SU-DHL-6 (cell line): ENCODE results near the gene CTNNB1.

ENCODE experiments used
- H2AFZ ChIP-seq: fragments of 200-600 bp; sonication (generic); 2 replicates; pipeline ENCODE4 v1.6.1; 2014; ENCODE audit warnings: low read depth, mild to moderate bottlenecking, moderate library complexity, mixed read lengths, antibody characterized with exemption, low read length; ENCODE audit not compliant: severe bottlenecking
- H3F3A ChIP-seq: fragments of 200-600 bp; shearing (Covaris generic); 2 replicates; pipeline ENCODE4 v1.6.0; 2016; ENCODE audit warnings: antibody characterized with exemption, mild to moderate bottlenecking; ENCODE audit not compliant: insufficient read depth
- H3K27ac ChIP-seq: fragments of 200-600 bp; sonication (generic); 2 replicates; pipeline ENCODE4 v1.5.1; 2016; ENCODE audit warnings: low read depth, mild to moderate bottlenecking, low read length, moderate library complexity, mixed read lengths
- H3K27me3 ChIP-seq: fragments of 200-600 bp; sonication (generic), shearing (Covaris generic); 2 replicates; pipeline ENCODE4 v1.6.0; 2014; ENCODE audit warnings: mild to moderate bottlenecking, low read length
- H3K36me3 ChIP-seq: fragments of 200-600 bp; sonication (generic); 2 replicates; pipeline ENCODE4 v1.6.1; 2014; ENCODE audit warnings: mild to moderate bottlenecking, low read length, mixed read lengths
- H3K4me2 ChIP-seq: fragments of 300-600, 200-600 bp; shearing (Covaris generic), sonication (generic); 2 replicates; pipeline ENCODE4 v1.6.0; 2014; ENCODE audit warnings: low read length, low read depth, mild to moderate bottlenecking; ENCODE audit not compliant: poor library complexity, severe bottlenecking
- H3K4me3 ChIP-seq: fragments of 200-600 bp; sonication (generic); 2 replicates; pipeline ENCODE4 v1.5.1; 2014; ENCODE audit warnings: antibody characterized with exemption, low read length, mild to moderate bottlenecking, mixed read lengths; ENCODE audit not compliant: insufficient read depth, poor library complexity, severe bottlenecking
- H3K79me2 ChIP-seq: fragments of 200-600 bp; sonication (generic); 2 replicates; pipeline ENCODE4 v1.6.1; 2014; ENCODE audit warnings: mild to moderate bottlenecking, low read length, moderate library complexity; ENCODE audit not compliant: insufficient read depth
- H3K9ac ChIP-seq: fragments of 200-600 bp; sonication (generic); 2 replicates; pipeline ENCODE4 v1.7.0; 2014; ENCODE audit warnings: mild to moderate bottlenecking, low read length
- H3K9me2 ChIP-seq: fragments of 200-600 bp; sonication (generic); replicated peaks from 2 replicates; pipeline ENCODE4 v1.6.1; 2014; ENCODE audit warnings: low read length; ENCODE audit not compliant: insufficient read depth
- H3K9me3 ChIP-seq: fragments of 200-600 bp; sonication (generic); 2 replicates; pipeline ENCODE4 v1.6.1; 2014; ENCODE audit warnings: low read length, mixed read lengths; ENCODE audit not compliant: insufficient read depth
- H4K20me1 ChIP-seq: fragments of 200-600 bp; sonication (generic); 2 replicates; pipeline ENCODE4 v1.6.1; 2014; ENCODE audit warnings: low read depth, mild to moderate bottlenecking, antibody characterized with exemption, low read length, moderate library complexity, mixed read lengths
- EZH2phosphoT487 ChIP-seq: fragments of 200-600 bp; sonication (generic), shearing (Covaris generic); conservative IDR thresholded peaks from 2 replicates; pipeline ENCODE4 v1.6.1; 2018; ENCODE audit warnings: mild to moderate bottlenecking, antibody characterized with exemption, low read length, moderate library complexity, mixed read lengths
- TF ChIP-seq, protein P1 (sequence below): fragments of 200-600 bp; sonication (generic); IDR thresholded peaks from one replicate; pipeline ENCODE4 v1.5.1; 2017; ENCODE audit warnings: antibody characterized with exemption, mild to moderate bottlenecking, low read length, moderate library complexity; ENCODE audit not compliant: insufficient read depth, poor library complexity, severe bottlenecking

Gene CTNNB1

GRCh38 chr3:41241800-41242571 lies 42.7 kb downstream of the CTNNB1 start:
- Histone ChIP-seq H3F3A (peaks cover 7% of the 10 kb centered on the region; the same call in 1 of the 2 replicates), H3K79me2 (no peaks in the 10 kb centered on the region), H3K36me3 (peaks cover 27% of the 10 kb centered on the region; the same call in 1 of the 2 replicates), H3K4me3 (no peak overlapping the region), H3K9me2 (no peaks in the 10 kb centered on the region), H3K9me3 (no peaks in the 10 kb centered on the region), H3K4me2 (no peak overlapping the region), H3K27me3 (no peaks in the 10 kb centered on the region), H3K27ac (no peak overlapping the region), H4K20me1 (no peaks in the 10 kb centered on the region; the same call in 1 of the 2 replicates), H2AFZ (no peak overlapping the region), H3K9ac (no peak overlapping the region)
- TF ChIP-seq, protein P1, sequence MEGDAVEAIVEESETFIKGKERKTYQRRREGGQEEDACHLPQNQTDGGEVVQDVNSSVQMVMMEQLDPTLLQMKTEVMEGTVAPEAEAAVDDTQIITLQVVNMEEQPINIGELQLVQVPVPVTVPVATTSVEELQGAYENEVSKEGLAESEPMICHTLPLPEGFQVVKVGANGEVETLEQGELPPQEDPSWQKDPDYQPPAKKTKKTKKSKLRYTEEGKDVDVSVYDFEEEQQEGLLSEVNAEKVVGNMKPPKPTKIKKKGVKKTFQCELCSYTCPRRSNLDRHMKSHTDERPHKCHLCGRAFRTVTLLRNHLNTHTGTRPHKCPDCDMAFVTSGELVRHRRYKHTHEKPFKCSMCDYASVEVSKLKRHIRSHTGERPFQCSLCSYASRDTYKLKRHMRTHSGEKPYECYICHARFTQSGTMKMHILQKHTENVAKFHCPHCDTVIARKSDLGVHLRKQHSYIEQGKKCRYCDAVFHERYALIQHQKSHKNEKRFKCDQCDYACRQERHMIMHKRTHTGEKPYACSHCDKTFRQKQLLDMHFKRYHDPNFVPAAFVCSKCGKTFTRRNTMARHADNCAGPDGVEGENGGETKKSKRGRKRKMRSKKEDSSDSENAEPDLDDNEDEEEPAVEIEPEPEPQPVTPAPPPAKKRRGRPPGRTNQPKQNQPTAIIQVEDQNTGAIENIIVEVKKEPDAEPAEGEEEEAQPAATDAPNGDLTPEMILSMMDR, result no peak
- TF ChIP-seq EZH2phosphoT487, result no peak

DNA sequence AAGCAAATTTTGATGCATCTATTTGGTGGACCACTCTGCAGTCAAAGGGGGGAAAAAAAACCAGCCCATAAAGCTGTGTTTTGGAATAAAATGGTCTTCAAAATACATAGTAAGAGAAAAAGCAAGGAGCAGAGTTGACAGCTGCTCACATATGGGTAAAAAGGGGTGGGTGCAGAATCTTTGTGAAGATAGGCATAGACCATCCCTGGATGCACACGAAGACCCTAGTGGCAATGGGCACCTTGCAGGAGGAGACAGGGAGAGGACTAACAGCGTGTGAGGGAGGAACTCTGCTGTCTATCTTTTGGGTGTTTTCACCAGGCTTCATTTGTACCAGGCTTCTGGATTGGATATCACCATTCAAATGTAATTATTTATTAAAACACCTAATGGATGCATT lies 43.9 kb downstream of the CTNNB1 start:
- Histone ChIP-seq H3K27ac (no peak overlapping the region), H3K36me3 (peaks cover 16% of the 10 kb centered on the region; the same call in 1 of the 2 replicates)
- TF ChIP-seq, protein P1, result no peak
- no peak for TF ChIP-seq EZH2phosphoT487

DNA sequence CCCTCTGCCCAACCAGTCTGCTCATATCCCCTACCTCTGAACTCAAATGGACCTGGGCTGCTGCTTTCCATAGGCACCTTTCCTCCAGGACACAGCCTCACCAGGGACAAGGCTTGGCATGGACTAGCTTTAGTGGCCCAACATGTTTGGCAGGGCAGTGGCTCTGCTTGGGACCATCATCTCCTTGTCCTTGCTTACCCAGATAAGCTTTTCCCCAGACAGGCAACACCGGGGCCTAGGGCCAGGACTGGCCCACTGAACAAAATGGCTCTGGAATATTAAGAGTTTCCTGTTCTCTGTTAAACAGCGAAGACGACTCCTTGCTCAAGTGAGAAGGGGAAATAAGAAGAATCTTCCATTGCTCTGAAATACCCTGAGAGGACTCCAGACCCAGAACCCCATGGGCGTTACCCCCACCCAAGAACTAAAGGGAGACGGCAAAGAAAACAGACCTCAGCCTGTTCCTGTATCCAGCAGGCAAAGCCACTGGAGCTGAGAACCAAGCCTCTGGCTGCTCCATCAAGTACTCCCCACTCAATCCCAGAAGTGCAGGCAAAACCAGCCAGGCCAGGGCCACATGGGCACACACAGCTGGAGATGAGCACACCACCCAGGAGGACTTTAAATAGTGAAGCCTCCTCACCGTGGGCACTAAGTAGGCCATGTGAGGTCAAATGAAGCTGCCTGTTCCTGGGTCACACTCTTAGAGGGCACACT lies 45.5 kb downstream of the CTNNB1 start:
- H3K79me2 ChIP-seq, result no peaks in the 10 kb centered on the region
- H3K9me2 ChIP-seq, result no peaks in the 10 kb centered on the region
- H3F3A ChIP-seq, result peaks cover 7% of the 10 kb centered on the region; the same call in 1 of the 2 replicates
- H3K9ac ChIP-seq, result no peak overlapping the region
- no peaks in the 10 kb centered on the region for H3K27me3 ChIP-seq
- peaks cover 11% of the 10 kb centered on the region; the same call in 1 of the 2 replicates for H3K36me3 ChIP-seq
- no peak overlapping the region for H3K27ac ChIP-seq
- H4K20me1 ChIP-seq, result no peaks in the 10 kb centered on the region
- no peak overlapping the region for H3K4me3 ChIP-seq
- TF ChIP-seq, protein P1, result no peak
- no peak for TF ChIP-seq EZH2phosphoT487
- H3K4me2 ChIP-seq, result no peak overlapping the region
- no peak overlapping the region for H2AFZ ChIP-seq
- H3K9me3 ChIP-seq, result no peaks in the 10 kb centered on the region

More for the DNA sequence above, 43.9 kb downstream of the CTNNB1 start:
- Histone ChIP-seq H3K9me3 (no peaks in the 10 kb centered on the region), H3K27me3 (no peaks in the 10 kb centered on the region), H3K79me2 (no peaks in the 10 kb centered on the region), H3K4me3 (no peak overlapping the region), H3K4me2 (no peak overlapping the region), H4K20me1 (no peaks in the 10 kb centered on the region; the same call in 1 of the 2 replicates), H3K9ac (no peak overlapping the region), H3F3A (peaks cover 7% of the 10 kb centered on the region; the same call in 1 of the 2 replicates), H3K9me2 (no peaks in the 10 kb centered on the region), H2AFZ (no peak overlapping the region)
